Activated T-cell treated with anti-CD3 and anti-CD28 coated beads, Interleukin-2, amount 50 U/mL, for 24 hours (primary cell): ENCODE data around the gene TMEM179B.

Source experiments
- DNase-seq: peaks from one replicate; pipeline ENCODE4 v3.0.0-alpha.2; 2020
- H3K27ac Mint-ChIP-seq: 2 replicates; pipeline ENCODE4 v1.8.0; 2020; ENCODE audit warnings: mild to moderate bottlenecking, mixed read lengths
- H3K27me3 Mint-ChIP-seq: 2 replicates; pipeline ENCODE4 v1.8.0; 2020; ENCODE audit warnings: mixed read lengths
- H3K36me3 Mint-ChIP-seq: 2 replicates; pipeline ENCODE4 v1.8.0; 2020; ENCODE audit warnings: low read depth, mixed read lengths
- H3K4me1 Mint-ChIP-seq: 2 replicates; pipeline ENCODE4 v1.8.0; 2020; ENCODE audit warnings: low read depth, mixed read lengths
- H3K4me3 Mint-ChIP-seq: 2 replicates; pipeline ENCODE4 v1.8.0; 2020; ENCODE audit warnings: mild to moderate bottlenecking, moderate library complexity, mixed read lengths
- H3K9me3 Mint-ChIP-seq: 2 replicates; pipeline ENCODE4 v1.8.0; 2020; ENCODE audit warnings: mixed read lengths

Gene TMEM179B

GRCh38 chr11:62839050-62839945 is 52.1 kb downstream of the TMEM179B start, which contains the start of gene WDR74:
Gene WDR74 (minus strand): TSS chr11:62839590. CDS start chr11:62839570, 20 bp downstream.
- Mint-ChIP-seq H3K9me3 (no peaks in the 10 kb centered on the region), H3K36me3 (peaks cover 50% of the 10 kb centered on the region), H3K27ac (no peak within 1 kb of the TSS), H3K4me3 (no peak within 1 kb of the TSS), H3K4me1 (peaks cover 45% of the 10 kb centered on the region), H3K27me3 (no peaks in the 10 kb centered on the region)
- peak; percentile 92 for DNase-seq
